CD4-positive, alpha-beta T cell treated with Interleukin-6 for 4 hours (primary cell): ENCODE results near the gene CDH2.
"Not testable (repeated sequence)": the region's sequence is repeated elsewhere in the genome, so short reads cannot be mapped to it uniquely, and the experiment has no call there.

Experiments used
- DNase-seq: peaks from one replicate; pipeline ENCODE4 v3.0.0-alpha.2; 2020; ENCODE audit warnings: mixed read lengths

The CDH2 gene

DNA sequence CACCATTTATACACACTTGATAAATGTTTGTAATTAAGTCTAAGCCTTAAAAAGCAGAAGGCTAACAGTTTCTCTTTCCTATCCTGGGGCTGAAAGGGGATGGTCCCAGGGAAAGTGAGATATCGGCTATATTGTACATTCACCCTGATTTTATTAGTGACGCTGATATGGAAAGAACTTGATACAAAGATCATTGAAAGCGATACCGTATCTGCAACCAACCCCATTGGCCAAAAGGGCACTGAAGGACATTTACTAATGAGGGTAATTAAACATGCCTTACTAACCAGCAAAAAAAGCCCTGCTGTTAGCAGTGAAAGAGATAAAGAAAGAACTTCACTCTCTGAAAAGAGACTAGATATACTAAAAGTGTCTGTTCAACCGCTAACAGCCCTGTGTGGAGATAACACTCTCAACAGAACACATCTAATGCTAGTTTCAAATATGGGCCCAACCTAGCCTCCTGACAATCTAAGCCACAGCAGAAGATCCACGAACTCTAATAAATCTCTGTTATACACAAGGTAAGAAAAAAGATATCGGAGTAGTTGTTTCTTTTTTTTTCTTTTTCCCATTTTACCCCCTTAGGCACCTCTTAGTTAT, 200.0 kb downstream of the CDH2 start:
- DNase-seq: no peak

GRCh38 chr18:27970321-27970720, 206.6 kb downstream of the CDH2 start:
- DNase-seq: no peak

DNA sequence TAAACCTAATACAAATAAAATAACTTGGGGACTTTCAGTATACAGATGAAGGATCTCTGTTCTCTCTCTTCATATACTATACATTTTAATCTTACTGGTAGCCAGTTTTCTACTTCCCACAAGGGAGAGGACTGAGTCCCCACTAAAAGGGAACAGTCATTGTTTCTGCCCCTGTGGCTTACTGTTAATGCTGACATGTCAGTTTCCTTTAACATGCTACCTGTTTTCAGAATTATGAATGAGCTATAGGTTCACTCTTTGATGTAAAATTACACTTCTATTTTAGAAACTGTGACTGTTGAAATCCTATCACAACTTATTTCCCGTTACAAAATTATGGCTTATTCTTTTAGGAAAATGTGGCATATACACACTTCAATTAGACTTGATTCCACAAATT, 207.7 kb downstream of the CDH2 start:
- no peak for DNase-seq

GRCh38 chr18:27967913-27968824, 208.8 kb downstream of the CDH2 start:
- no peak for DNase-seq

- no peak for DNase-seq
These were observed 210.0 kb downstream of the CDH2 start for GRCh38 chr18:27966881-27967280.

- DNase-seq: no peak
These were observed 212.1 kb downstream of the CDH2 start for GRCh38 chr18:27964811-27965210.

GRCh38 chr18:27959101-27959500, 217.8 kb downstream of the CDH2 start:
- no peak for DNase-seq

- no peak for DNase-seq
These were observed 220.8 kb downstream of the CDH2 start for GRCh38 chr18:27956001-27956640.

DNA sequence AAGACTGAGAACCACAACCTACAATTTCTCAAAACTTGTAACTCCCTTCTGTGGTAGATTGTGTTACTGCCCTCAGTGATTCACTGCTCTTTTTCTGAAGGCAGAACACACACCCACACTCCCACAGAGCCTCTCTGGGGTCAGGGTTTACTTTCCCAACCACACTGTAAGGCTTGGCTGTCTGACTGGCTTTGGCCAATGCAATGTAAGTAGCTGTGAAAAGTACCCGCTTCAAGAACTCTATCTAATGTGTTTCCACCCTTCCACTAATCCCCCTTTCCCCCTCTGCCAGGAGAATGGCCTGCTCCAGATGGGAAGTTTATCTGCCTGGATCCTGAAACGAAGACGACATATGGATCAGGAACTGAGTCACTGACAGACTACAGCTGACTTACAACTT, 222.7 kb downstream of the CDH2 start:
- DNase-seq: no peak

- DNase-seq: no peak
These were observed 224.2 kb downstream of the CDH2 start for GRCh38 chr18:27952741-27953140.

DNA sequence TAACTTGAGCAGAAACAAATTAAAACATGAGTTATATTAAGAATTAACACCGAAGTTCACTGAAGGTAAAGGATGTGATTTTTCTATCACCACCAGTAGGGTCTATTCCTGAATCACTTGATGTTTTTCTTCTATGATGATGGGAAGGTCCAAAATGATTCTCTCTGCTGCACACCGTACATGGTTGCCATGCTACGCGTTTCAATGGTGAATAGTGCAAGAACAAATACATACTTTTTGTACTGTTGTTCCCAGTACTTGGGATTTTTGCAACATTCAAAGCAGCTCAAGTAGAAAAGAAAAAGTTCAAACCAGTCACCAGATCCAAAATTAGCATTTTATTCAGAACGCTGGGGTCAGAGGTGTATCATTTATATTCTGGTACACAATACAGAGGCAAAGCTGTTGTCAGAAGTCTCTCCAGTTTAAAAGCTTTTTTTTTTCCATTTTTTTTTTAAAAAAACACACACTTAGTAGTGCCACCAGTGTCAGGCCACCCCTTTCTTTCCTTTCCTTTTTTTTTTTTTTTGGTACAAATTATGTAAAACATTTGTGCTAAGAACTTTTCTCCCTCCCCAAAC, 226.2 kb downstream of the CDH2 start:
- DNase-seq: no peak

DNA sequence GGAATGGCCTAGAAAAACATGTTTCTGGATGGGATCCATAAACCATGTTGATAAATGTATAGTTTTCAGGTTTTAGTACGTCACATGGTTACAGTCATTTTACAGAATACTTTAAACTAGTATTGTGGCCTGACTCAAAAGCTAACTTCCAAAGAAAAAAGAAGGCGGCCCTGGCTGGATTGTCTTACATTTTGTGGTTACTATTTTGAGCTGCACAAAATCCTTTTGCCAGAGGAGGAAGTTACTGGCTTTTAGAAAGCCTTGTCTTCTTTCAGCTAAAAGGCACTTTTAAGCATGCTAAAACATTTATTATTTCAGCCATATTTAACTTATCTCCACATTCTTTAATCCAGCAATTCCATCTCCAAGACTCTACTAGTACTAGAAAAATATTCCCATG, 227.9 kb downstream of the CDH2 start:
- no peak for DNase-seq

- DNase-seq: no peak
These were observed 234.2 kb downstream of the CDH2 start for GRCh38 chr18:27942706-27943105.

DNA sequence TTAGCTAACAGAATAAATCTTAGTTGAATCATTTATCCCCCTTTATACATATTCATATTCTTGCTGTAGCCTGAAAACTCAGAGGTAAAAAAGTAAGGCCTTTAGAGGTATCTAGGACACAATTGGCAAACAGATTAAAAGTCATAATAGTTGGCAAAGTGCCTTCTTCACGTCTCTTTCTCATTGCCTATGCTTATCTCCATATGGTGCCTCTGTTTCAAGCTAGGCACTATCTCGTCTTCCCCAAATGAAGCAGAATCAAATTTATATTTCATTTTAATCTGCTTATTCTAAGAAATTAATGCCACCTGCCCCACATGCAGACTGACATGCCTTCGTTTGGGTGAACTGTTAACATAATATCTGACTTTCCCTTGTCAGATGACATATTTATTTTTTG, 245.4 kb downstream of the CDH2 start:
- no peak for DNase-seq

- DNase-seq: no peak
These were observed 254.2 kb downstream of the CDH2 start for GRCh38 chr18:27922780-27923179.

DNA sequence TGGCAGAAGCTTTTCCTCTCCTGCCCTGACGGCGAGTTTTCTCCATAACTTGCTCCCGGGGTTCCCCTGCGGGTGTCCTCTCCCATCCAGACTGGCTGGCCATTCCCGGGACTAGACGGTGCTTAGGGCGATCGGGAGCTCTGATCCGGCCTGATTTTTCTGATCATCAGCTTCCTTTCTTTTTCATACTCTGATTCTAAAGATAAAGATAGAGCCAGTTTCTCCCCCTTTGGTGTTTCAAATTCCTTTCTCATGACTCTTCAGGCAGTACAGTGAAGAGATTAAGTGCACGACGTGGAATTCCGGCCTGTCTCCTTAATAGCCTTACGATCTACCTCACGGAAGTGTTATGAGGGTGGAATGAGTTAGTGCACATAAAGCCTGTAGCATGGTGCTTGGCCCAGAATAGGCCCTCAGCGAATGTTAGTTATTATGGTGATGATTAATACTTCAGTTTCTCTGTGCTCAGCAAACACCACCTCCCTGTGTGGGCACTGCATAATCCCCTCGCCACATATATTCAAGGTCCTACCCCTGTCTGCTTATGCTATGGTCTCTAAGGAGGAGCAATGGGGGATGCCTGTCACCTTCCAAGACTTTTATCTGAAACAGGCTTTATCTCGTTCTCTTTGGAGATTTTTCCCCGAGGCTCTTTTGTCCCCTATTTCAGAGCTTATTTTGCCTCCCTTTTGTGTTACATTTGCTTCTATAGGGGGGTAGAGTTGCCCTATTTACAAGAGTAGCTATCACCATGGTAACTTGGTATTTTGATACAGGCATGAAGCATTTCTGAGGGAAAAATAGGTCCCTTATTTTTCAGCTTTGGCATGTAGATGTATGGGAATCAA, 254.8 kb downstream of the CDH2 start:
- no peak for DNase-seq

- no peak for DNase-seq
These were observed 255.5 kb downstream of the CDH2 start for GRCh38 chr18:27921392-27921791.

GRCh38 chr18:27920836-27921235, 256.1 kb downstream of the CDH2 start:
- DNase-seq: no peak

GRCh38 chr18:27906189-27906588, 270.7 kb downstream of the CDH2 start:
- DNase-seq: not testable (repeated sequence)

DNA sequence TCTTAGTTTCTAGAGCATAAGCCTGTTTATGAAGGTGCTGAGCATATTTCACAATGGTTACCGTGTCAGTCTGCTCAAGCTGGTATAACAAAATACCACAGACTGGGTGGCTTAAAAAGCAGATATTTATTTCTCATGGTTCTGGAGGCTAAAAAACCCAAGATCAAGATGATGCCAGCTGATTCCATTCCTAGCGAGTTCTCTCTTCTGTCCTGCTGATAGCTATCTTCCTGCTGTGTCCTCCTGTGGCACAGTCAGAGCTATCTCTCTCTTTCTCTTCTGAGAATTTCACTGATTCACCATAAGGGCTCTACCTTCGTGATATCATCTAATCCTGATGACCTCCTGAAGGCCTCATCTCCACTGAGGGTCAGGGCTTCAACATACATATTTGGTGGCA, 273.0 kb downstream of the CDH2 start:
- no peak for DNase-seq

DNA sequence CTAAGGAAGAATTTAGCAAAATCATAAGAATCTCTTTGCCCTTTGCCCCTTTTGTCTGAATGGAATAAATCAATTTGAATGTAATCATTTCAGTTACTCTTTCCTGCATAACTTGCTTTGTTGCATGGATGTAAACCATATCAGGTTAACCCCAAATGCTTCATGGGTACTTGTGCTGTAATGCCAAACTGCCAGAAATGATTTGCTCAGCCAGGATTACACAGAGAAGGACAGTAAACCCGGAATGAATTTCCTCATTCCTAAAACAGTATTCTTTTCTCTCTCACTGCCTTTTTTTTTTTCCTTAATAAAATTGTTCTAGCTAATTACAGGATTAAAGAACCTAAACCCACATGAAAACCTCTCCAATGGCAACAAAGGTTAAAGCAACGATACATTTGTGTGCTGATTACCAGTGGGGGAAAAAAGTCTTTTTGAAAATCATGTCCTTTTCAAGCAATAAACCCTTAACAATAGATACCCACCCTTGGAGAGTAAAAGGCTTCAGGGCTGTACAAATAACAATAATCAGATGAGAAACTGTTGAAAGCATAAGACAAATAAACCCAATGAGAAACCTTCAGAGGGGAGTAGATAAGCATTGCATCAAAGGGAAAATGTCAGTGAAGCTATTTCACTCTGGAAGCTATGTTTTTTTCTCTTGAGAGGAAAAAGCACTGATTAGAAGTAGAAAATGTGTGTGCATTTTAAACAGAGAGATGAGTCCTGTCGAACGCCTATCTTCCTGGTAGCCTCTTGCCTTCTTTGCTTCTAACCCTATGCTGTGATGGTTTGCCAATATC, 275.3 kb downstream of the CDH2 start:
- no peak for DNase-seq
